Sigmoid colon (tissue), 7 donors: ENCODE measurements around the gene CASP2. TPM values are rescaled to one million over a fixed set of nuclear protein-coding genes. Genes with fewer than 3 reads are reported as not detected.

Experiments used
- DNase-seq: peaks from one replicate; pipeline ENCODE4 v3.0.0-alpha.2; 2019
- H3K27ac ChIP-seq, 4 donors: fragments of 200-600 bp; sonication (generic); one replicate each; pipeline ENCODE4 v1.5.1; 2016 to 2019; ENCODE audit warnings: mild to moderate bottlenecking in 1 of 4
- H3K27me3 ChIP-seq, 3 donors: fragments of 200-600 bp; sonication (generic); one replicate each; pipeline ENCODE4 v1.5.1; 2019; ENCODE audit warnings: mild to moderate bottlenecking in 1 of 3
- H3K36me3 ChIP-seq, 4 donors: fragments of 200-600 bp; sonication (generic); one replicate each; pipeline ENCODE4 v1.5.1; 2016 to 2019
- H3K4me1 ChIP-seq, 4 donors: fragments of 200-600 bp; sonication (generic); one replicate each; pipeline ENCODE4 v1.5.1; 2017 to 2019
- H3K4me3 ChIP-seq, 4 donors: fragments of 200-600 bp; sonication (generic); one replicate each; pipeline ENCODE4 v1.5.1; 2017 to 2019; ENCODE audit warnings: mild to moderate bottlenecking in 2 of 4, moderate library complexity in 1 of 4
- H3K9me3 ChIP-seq, 4 donors: fragments of 200-600 bp in 3 of 4; sonication (generic) in 3 of 4; one replicate each; pipeline versions ENCODE4 v1.5.1 to v1.6.1; 2013 to 2019
- CTCF ChIP-seq, 4 experiments: fragments of 450-650 bp in 3 of 4; fragments of 200-600 bp in 1 of 4; IDR thresholded peaks; one replicate each; pipeline ENCODE4 v1.5.1; 2016 to 2019; ENCODE audit warnings: antibody characterized with exemption in 4 of 4, mild to moderate bottlenecking in 3 of 4, moderate library complexity in 2 of 4
- WGBS, 2 donors: extraction: QIAGEN DNeasy Blood & Tissue Kit; methylation state at CpG; one replicate each; pipeline ENCODE4 v1.1.7; 2013; 5-methylcytosine and 5-hydroxymethylcytosine counted together
- intact Hi-C: fragments of 100-400 bp; cut with DNase I; formaldehyde crosslinking; loops from one replicate; pipeline ENCODE4 v1.15.1; 2023
- polyA plus RNA-seq, 3 donors: library from polyadenylated mRNA; stranded (reverse); fragments of 200-250 nt; gene quantifications; one replicate each; pipeline ENCODE4 v1.2.3, GENCODE V29; 2013
- small RNA-seq, 3 donors: library from RNA; depleted of rRNA; stranded (forward); fragments of <200 nt; gene quantifications; one replicate each; pipeline ENCODE3, GENCODE V24; 2016
- total RNA-seq, 4 donors: library from RNA; depleted of rRNA; stranded (reverse); fragments of >200 nt; gene quantifications; one replicate each; pipeline ENCODE4 v1.1.0, GENCODE V29; 2016
- donor health status: healthy with polysubstance abuse.
- donor health status: Bipolar disorder and iron deficiency.
- donor health status: healthy.

CASP2 gene
- total and polyA plus RNA-seq, 7 donors: 6.0 to 16.2 (median 7.2) TPM

DNA sequence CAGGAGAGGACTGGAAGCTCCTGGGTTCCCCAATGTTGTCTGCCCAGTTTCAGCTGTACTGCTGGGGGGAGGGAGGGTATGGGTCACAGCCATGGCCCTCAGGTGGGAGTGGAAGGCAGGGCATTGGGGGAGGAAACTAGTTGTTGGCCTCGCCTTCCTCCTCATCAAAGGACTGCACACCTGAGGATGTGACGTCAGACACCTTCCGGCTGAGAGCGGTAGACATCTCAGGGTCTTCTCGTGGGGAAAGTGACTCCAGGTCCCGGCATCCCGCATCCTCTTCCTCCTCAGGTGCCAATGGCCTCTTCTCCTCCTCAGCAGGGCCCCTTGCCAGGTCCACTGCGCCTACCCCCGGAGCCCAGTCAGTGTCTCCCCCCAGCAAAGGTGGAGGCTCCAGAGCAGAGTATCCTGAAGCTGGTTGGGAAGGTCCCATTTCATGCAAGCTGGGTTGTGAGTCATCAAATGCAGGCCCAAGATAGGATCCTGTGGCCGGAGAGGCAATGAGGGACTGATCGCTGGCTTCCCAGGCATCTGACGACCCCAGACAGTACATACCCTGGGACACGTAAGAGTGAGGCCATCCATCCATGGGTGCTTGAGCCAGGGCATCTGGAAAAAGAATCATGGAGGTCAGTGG is 68.4 kb downstream of the CASP2 start:
- 94 to 96% methylated on average over 13 of the region's 13 CpGs for WGBS, 2 donors
- intact Hi-C loops: no loop called here

More for the DNA sequence above, 68.4 kb downstream of the CASP2 start:
- H3K27me3 ChIP-seq: peaks cover 0 to 7% (median 0%) of the 10 kb centered on the region in 3 donors
- H3K4me3 ChIP-seq: no peak overlapping the region
- no peak overlapping the region for H3K27ac ChIP-seq
- no peak for TF ChIP-seq CTCF (IDR thresholded peaks at IDR 0.05)
- H3K9me3 ChIP-seq: no peaks in the 10 kb centered on the region
- DNase-seq: no peak
- peaks cover 0 to 8% (median 0%) of the 10 kb centered on the region in 4 donors for H3K36me3 ChIP-seq
- peaks cover 0 to 9% (median 5%) of the 10 kb centered on the region in 4 donors for H3K4me1 ChIP-seq

Small RNAs within 50 kb of the gene (small RNA-seq; reads per million reads assigned to genes)
- gene RN7SL481P: 0 reads per million in 3 donors
- 0 reads per million in 3 donors for gene RN7SL535P

Other genes starting within 250 kb of the CASP2 start
- gene OR6V1, start 236.0 kb upstream of the CASP2 start, total RNA-seq: not detected
- not detected for gene OR6V1, start 236.0 kb upstream of the CASP2 start, polyA plus RNA-seq
- not detected for gene PIP, start 156.3 kb upstream of the CASP2 start, total RNA-seq
- gene PIP, start 156.3 kb upstream of the CASP2 start, polyA plus RNA-seq: not detected
- not detected for gene TAS2R39, start 104.9 kb upstream of the CASP2 start, total RNA-seq
- not detected for gene TAS2R39, start 104.9 kb upstream of the CASP2 start, polyA plus RNA-seq
- gene TAS2R40, start 66.3 kb upstream of the CASP2 start, total RNA-seq: not detected
- not detected for gene TAS2R40, start 66.3 kb upstream of the CASP2 start, polyA plus RNA-seq
- gene GSTK1, start 24.9 kb upstream of the CASP2 start, total RNA-seq: 100 to 1,000 TPM; 111 to 168 (median 134) TPM
- 100 to 1,000 TPM; 158 to 247 (median 234) TPM for gene GSTK1, start 24.9 kb upstream of the CASP2 start, polyA plus RNA-seq
- gene TMEM139, start 3.4 kb upstream of the CASP2 start, total RNA-seq: under 1 TPM in 1 of 4 donors, not detected in 3; 0.71 TPM
- gene TMEM139, start 3.4 kb upstream of the CASP2 start, polyA plus RNA-seq: 10 to 100 TPM; 26.4 to 58.5 (median 54.8) TPM
- gene CLCN1, start 27.8 kb downstream of the CASP2 start, total RNA-seq: under 1 TPM in 1 of 4 donors, not detected in 3; 0.14 TPM
- under 1 TPM in 1 of 3 donors, not detected in 2; 0.15 TPM for gene CLCN1, start 27.8 kb downstream of the CASP2 start, polyA plus RNA-seq
- 10 to 100 TPM in 1 of 4 donors, 1 to 10 TPM in 3; 6.4 to 15.7 (median 6.8) TPM for gene FAM131B, start 74.4 kb downstream of the CASP2 start, total RNA-seq
- 1 to 10 TPM in 1 of 3 donors, under 1 TPM in 2; under 0.01 to 2.0 (median under 0.01) TPM for gene FAM131B, start 74.4 kb downstream of the CASP2 start, polyA plus RNA-seq
- 100 to 1,000 TPM in 2 of 4 donors, 10 to 100 TPM in 2; 67.3 to 218 (median 120) TPM for gene ZYX, start 93.0 kb downstream of the CASP2 start, total RNA-seq
- gene ZYX, start 93.0 kb downstream of the CASP2 start, polyA plus RNA-seq: 10 to 100 TPM; 34.4 to 91.3 (median 46.8) TPM
- 1 to 10 TPM in 1 of 4 donors, under 1 TPM in 1, not detected in 2; 0.14 to 1.5 TPM for gene EPHA1, start 120.5 kb downstream of the CASP2 start, total RNA-seq
- gene EPHA1, start 120.5 kb downstream of the CASP2 start, polyA plus RNA-seq: 10 to 100 TPM in 1 of 3 donors, 1 to 10 TPM in 1, under 1 TPM in 1; 0.92 to 10.2 (median 4.2) TPM
- gene TAS2R60, start 155.1 kb downstream of the CASP2 start, total RNA-seq: not detected
- gene TAS2R60, start 155.1 kb downstream of the CASP2 start, polyA plus RNA-seq: not detected
- gene TAS2R41, start 189.5 kb downstream of the CASP2 start, total RNA-seq: 1 to 10 TPM in 1 of 4 donors, not detected in 3; 1.6 TPM
- not detected for gene TAS2R41, start 189.5 kb downstream of the CASP2 start, polyA plus RNA-seq